HPDE6-E6E7 (cell line): ENCODE data around the gene PRKCA.
A peak's percentile ranks its signal among the peaks of the same experiment; 100 is the strongest.

ENCODE experiments used
- DNase-seq: peaks from one replicate; pipeline ENCODE4 v3.0.0; 2011; ENCODE audit warnings: missing footprints; ENCODE audit errors: extremely low spot score

The PRKCA gene

DNA sequence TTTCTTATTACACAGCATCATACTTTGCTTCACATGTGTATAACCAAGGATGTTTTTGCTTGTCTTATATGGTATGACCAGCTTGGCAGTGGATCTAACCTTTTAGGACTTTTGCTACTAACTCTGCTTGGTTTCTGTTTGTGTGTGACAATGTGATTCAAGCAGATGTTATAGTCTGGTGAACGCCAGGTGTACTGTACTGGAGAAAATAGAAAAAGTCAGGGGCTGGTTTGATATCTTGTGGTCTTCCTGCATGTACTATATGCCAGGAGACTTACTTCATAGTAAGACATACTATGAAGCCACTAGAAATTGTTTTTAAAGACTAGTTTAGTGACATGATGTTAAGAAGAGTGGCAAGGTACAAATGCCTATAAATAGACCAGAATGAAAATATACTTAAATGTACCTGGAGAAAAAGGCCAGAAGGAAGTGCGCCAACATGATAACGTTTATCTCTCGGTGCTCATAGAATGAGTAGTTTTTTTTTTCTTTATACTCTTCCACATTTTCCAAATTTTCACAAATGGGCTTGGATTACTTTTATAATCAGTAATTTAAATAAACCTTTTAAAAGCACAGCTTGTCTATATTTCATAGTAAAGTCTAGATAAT is 112.3 kb downstream of the PRKCA start:
- no peak for DNase-seq

DNA sequence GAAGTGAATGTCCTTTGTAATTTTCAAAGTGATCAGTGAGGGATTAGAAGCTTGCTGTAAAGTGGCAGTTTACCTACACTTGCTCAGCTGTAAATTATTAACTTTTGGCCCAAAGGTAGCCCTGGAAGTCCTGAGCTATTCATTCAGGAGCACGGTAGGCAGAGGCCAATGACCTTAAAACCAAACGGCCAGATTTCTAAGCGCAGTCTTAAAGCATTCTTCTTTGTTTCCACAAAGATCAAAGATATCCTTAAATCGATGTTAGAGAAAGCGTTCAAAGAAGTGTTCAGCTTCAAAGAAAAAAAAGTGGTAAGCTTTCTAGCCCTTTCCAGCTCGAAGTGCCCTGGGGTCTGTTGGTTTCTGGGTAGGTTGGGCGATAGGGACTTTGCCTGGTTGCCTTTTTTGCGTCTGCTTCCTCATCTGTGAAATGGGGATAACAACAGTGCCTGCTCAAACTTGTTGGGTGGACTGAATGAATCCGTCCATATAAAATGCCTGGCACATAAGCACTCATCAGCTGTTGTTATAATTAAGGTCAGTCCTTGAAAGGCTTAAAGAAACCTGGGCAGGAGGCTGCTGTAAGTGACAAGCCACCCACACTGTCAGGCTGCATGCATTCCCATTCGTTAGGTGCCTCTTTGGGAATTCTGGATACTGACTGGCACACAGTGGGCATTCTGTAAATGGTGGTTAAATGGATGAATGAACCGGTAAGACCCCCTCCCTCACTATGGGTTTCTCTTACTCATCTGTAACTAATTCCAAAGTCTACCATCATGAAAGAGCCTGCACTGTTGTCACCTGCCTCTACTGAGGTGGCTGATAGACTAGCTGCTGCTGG is 113.2 kb downstream of the PRKCA start:
- DNase-seq: no peak

DNA sequence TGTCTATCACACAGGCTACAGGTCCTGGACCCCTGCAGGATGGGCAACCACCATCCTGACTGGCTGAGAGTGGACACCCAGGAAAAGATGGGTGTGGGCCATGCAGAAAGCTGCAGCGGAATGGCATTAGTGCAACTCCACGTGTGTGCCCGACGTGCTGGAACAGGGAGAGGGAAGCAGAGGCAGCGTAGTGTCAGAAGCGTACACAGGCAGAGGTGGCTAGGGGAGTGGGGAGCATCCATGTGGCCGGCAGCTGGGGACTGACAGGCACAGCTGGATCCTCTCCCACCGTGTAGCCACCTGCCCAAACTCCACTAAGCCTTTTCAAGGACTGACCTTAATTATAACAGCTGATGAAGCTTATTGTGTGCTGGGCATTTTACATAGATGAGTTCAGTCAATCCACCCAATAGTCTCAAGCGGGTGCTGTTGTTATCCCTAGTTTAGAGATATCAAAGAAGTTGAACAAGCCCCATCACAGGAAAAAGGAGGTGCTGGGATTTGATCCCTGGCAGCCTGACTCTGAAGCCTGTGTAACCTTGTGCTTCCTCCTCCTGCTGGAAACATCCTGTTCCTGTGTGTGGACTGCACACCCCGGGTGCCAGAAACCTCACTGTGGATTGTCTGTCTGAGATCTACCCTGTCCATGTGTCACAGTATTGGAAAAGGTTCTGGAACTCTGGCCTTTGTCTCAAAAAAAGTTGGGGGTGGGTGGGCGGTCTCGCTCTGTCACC is 114.0 kb downstream of the PRKCA start:
- DNase-seq: no peak

DNA sequence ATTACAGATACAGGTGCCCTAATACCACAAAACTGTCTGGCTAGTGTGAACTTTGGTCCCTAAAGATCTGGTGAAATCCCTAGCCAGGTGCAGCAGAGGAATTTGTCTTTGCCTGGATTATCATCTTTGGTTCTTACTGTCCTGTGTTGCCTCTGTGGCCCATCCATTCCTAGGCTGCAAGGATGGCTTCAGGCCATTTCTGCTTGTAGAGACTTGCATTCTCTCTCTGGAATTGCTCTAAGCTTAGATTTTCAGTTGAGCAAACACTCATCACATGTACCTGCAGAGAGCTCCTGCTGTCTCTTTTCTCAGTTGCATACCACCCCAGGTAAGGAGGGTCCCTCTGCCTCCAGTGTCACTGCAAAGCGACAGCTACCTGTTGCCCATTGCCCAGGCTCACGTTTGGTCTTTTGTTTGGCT is 114.9 kb downstream of the PRKCA start:
- peak; percentile 61 for DNase-seq

DNA sequence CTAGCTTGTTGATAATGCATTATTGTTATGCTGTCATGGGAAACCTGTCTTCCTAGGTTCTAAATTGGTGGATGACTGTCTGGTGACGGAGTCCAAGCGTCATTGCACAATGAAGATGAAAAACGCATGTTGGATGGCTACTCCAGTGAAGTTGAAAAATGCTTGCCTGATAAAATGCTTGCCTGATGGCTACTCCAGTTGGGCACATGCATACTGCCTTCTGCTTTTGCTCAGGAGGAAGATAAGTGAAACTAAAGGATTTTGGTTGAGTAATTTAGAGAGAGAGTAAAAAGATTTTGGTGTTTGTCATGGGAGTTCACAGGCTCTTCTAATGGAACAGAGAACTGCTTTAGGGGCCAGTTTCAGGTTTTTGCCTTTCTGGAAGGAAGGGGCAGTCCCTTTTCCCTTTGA is 118.6 kb downstream of the PRKCA start:
- no peak for DNase-seq

DNA sequence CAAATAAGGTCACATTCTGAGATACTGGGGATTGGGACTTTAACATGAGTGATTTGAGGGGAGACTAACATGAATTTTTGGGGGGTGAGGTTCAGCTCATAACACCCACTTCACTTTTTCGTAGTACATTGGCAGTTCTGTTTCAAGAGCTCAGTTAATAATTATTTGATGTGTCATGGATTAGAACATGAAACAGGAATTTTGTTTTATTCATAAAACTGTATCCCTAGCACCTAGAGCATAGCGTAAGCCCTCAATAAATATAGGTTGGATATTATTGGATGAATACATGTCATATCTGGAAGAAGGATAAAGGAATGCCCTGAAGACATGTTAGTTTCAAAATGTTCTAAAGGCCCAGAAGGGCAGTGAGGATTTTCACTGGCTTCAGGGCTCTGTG is 119.8 kb downstream of the PRKCA start:
- DNase-seq: no peak

DNA sequence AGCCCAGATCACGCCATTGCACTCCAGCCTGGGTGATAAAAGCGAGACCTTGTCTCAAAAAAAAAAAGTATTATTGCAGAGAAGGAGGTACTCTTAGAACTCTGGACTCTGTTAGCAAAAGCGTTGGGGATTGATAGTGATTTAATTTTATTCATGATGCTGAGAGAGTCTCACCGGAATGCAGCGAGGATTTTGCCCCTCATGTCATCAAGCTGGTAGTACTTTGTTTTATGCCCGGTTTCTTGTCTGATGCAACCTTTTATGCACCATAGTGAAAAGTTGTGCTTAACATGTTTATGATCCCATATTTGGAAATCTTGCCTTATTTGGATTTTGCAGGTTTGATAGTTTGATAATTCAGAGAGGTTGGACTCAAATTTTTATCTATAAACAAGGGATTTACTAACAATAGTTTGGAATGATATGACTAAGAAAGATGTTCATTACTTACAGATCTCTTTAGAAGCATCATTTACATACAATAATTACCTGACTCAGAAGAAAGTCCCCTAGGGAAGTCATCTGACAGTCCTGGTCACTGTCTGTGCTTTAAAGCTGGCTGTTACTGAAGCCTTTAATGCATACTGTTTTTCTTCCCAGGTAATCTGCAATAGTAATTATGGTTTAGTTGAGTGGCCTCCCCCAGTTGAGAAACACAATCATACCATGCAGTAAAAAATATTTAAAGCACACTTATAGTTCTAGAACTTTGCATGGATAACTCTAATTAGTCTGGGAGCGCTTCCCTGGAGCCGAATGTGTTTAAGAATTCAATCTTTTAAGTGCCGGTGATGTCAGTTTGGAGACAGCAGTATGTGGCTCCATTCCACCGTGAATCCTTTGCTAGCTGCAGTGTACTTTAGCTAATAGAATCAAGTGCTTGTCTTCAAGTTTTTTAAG is 120.9 kb downstream of the PRKCA start:
- no peak for DNase-seq

DNA sequence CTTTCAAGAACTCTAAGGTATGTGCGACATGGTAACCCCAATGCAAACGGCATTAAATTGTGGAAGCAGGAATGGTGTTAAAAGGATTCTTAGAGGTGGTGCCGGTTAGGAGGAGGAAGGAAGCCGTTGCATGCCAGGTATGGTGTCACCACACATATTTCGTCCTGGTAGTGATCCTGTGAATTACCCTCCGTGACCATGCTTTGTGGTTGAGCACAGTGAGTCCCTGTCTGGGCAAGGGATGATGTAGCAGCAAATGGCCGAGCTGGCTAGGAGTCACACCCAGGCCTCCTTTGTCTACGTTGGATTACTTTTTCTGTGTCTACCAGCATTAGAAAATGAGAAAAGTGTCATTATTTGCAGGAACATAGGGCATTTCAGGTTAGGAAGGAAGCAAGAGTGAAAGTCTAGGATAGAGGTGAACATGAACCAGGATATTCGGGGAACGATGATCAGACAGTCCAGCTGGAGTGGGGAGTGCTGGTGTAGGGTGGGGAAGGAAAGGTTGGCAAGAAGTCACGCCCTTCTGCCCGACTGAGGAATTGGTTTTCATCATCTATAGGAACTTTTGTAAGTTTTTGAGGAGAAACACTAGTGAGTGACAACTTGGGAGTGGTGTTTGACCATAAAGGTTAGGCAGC is 123.5 kb downstream of the PRKCA start:
- DNase-seq: no peak

DNA sequence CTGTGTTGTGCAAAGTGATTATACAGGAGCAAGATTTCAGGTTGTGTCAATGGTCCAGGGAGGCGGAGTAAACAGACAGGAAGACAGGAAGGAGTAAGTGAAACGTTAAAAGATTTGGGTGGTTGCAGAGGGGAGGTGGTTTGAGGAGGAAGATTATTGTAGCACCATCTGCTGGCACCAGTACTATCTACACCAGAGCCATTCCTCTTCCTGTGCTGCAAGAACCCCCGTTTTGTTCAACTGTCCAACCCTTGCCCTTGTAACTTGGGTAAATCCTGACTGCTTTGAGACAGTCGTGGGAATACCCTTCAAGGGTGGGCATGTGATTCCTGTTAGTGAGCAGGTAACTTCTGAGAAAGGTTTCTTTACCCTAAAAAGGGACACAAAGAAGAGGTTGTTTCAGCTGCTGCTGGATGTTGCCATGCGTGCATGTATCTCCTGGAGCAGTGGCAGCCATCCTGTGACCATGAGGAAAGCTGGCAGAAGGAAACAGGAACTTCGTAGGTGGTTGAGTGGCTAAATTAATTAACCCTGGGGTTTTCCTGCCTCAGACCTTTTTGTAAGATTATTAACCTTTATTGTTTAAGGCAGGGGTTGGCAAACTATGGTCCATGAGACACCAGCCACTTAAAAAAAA is 124.1 kb downstream of the PRKCA start:
- no peak for DNase-seq

DNA sequence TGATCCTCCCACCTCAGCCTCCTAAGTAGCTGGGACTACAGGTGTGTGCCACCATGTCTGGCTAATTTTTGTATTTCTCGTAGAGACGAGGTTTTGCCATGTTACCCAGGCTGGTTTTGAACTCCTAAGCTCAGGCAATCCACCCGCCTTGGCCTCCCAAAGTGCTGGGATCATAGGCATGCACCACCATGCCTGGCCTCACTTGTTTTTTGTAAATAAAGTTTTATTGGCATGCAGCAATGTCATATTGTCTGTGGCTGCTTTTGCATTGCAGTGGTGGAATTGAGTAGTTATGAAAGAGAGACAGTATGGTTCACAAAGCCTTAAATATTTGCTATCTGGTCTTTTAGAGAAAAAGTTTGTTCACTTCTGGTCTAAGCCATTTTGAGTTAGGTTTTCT is 124.7 kb downstream of the PRKCA start:
- DNase-seq: no peak

DNA sequence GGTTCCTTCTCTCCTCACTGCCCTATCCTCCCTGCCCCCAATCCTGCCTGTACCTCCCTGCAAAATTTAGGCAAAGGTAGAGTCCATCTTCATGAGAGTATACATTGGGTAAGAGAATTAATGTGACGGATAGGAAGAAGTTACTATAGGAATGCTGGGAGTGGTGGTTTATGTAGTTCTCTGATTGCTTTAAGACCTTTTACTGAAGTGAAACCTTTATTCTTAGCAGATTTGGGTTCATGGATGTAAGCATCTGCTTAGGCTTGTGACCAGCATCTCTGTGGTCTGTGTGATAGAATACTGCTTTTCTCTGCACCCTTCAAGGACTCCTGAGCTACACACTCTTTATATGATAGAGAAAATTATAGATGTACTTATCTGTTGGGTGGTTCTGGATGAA is 127.3 kb downstream of the PRKCA start:
- DNase-seq: no peak

DNA sequence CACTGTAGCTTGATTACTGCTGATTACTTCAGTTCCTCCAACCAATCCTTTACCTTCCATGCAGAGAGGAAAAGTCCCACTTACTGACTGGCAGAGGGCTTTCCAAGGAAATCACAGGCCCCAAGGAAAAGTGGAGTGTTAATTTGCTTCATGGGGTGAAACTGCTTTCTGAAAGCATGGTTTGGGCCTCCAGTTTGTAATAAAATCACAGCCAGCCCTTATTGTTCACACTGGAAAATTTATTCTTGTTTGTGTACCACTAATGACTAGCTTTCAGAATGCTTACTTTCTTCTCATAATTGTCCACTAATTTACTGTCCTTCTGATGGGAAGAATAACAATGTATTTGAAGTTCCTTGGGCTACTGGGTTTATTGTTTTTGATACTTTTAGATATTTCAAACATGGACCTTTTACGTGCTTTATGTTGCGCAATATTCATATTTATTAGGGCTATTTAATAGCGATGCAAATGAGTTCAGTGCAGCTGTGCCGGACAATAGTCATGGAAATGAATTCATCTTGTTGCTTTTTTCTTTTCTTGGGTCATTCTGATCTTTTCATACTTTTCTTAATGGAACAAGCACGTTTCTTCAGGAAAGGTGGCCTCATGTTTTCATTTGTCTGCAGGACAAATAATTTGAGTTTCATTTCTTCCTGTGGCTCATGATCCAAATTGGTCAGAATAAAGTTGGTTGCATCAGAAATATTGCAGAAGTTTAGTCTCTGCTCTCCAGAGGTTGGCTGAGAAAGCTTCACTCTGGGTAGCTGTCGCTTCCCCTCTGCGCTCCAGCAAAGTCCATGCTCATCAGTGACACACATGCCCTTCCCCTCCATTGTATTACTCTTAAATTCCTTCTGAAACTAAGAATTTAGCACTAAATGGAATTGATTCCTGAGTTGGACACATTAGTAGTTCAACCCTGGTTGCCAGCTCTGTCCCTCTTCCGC is 128.7 kb downstream of the PRKCA start:
- no peak for DNase-seq

DNA sequence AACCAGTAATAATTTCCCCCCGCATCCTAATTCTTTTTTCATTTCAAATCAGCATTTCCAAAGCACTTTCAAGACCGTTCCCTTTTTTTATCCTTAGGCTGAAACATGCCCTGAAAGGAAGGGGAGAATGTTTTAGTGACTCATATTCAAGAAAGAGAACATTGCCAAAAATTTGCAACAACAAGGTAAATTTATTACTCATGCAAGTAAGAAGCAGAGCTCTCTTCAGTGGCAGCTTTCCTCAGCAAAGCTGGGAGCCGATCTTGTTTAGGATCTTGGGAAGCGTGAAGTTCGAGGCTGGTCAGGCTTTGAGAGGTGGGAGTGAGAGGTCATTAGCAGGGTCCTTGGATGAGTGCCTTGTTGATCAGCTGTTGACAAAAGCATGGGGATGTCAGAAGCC is 129.5 kb downstream of the PRKCA start:
- peak; percentile 77 for DNase-seq

DNA sequence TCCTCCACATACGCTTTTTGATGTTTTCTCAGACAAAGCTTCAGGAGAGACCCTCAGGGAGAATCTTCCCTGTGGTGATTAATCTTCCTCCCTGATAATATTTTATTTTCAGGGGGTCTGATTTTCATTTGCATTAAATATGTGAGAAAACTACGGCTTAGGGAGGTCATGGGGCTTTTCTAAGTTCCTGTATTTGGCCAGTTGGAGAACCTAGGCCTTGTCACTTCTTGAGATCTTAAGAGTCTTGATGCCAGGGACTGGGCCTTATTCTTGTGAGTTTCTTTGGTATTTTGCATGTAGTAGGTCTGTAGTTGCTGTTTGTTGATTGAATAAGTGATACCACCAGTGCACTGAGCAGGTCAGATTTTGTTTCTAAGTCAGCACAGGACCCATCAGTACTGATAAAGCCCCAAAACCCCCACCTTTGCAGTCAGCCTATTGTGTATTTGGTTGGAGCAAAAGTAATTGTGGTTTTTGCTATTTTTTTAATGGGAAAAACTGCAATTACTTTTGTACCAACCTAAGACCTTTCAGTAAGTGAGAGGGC is 130.1 kb downstream of the PRKCA start:
- no peak for DNase-seq

DNA sequence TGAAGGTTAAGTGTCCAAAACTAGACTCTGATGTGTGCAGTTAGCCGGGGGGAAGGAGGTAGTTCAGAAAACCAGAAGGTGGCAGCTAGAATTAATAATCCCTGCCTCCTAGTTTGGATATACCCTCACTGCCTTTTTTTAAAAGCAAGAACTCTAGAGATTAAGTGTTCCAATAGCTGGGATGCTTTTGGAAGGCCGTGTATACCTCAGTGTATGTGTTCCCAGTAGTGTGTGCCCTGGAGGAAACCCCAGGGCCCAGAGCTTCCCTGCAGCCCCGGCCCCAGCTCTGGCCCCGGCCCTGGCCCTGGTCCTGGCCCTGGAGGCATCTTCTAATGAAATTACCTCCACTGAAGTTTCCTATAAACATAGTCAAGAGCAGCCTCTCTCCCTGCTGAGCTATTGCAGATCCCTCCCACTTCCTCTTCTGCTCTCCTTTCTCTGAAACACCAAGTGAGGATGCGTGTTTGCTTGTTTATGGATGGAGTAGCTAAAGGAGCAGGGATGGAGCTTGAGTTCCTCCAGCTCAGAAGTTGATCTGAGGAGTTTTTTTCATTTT is 130.7 kb downstream of the PRKCA start:
- DNase-seq: no peak

DNA sequence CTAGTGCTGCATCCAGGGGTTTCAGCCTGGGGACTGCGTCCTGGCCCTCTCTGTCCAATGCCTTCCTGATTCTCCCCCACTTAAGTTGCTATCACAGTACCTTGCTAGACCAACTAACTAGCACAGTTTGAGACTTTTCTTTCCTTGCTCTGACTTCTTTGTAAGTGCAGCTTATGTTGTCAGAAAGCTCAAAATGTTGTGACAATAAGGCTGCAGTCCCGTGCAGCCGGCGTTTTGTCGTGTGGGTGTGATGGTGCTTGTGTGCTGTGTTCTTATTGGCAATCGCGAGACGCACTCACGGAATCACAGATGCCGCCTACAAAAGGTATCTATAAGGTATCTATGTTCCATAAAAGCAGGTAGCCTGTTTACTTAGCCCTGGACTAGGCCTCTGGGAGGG is 132.8 kb downstream of the PRKCA start:
- DNase-seq: no peak

DNA sequence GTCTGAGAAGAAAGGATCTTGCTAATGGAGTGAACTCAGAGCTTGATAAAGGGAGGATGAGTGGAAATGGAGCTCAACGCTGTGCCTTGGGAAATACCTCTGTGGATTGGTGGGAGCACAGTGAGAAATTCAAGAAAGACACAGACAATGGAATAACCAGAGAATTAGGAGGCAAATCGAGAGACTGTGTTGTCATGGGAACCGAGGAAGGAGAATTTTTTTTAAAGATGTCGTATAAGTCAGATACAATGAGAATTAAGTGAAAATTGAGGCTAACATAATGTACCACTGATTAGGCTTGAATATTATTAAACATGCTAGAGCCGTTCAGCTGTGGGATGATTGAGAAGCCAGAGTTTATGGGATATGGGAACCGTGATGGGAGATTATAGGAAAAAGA is 134.2 kb downstream of the PRKCA start:
- DNase-seq: no peak

DNA sequence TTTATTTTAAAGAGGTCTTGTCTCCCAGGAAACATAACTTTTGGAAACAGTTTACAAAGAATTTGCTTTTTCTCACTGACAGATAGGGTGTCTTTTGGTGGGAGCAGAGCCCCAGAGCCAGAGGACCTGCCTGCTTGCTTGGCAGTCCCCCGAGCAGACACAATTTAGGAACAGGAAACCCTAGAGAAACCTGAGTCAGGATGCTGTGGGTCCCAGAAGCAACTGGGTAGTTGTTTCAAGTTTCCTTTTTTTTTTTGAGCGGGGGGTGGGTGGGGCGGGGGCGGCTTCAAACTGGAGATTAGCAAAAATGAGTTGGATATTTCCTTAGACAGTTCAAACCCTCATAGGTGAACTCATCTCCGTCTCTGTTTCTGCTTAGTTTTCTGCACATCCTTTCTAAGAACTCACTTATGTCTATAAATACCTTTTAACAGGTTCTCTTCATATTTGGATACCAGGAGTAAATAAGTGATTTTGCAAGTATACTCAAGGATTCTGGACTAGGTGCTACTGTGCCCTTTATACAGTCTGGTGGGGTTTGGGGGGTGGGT is 135.1 kb downstream of the PRKCA start:
- DNase-seq: no peak

DNA sequence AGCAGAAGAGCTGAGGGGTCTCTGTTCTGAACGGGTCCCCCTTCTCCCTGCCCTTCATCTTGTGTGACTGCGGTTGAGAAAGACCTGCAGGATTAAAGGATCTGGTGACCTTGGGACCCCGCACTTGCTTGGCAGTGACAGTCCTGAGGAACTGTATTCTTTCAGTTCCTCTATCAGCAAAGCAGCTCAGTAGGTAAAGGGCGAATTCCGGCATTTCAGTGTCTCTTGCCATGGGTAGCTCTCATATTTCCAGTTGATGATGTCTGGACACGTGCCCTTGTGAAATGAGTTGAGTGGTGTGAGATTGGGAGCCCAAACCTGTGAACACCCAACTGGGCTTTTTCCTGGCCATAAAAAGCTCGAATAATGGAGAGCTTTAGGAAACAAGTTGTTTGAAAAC is 135.7 kb downstream of the PRKCA start:
- no peak for DNase-seq
